Mesendoderm (in vitro differentiated cells): ENCODE data around the gene UTP15.
A peak's percentile ranks its signal among the peaks of the same experiment; 100 is the strongest.

ENCODE experiments used
- DNase-seq: peaks from one replicate; pipeline ENCODE4 v3.0.0; 2013
- H2AK5ac ChIP-seq: 2 replicates; pipeline ENCODE4 v1.6.1; 2013; ENCODE audit warnings: low read length, inconsistent platforms
- H2BK120ac ChIP-seq: 2 replicates; pipeline ENCODE4 v1.6.1; 2013; ENCODE audit warnings: low read depth, mild to moderate bottlenecking, low read length, moderate library complexity, mixed read lengths
- H2BK15ac ChIP-seq: replicated peaks from 2 replicates; pipeline ENCODE4 v1.6.1; 2013; ENCODE audit warnings: low read depth, mild to moderate bottlenecking, moderate library complexity
- H2BK5ac ChIP-seq: 2 replicates; pipeline ENCODE4 v1.6.1; 2013; ENCODE audit warnings: low read length, inconsistent platforms
- H3K18ac ChIP-seq: 2 replicates; pipeline ENCODE4 v1.6.1; 2013; ENCODE audit warnings: mild to moderate bottlenecking, low read length, mixed read lengths
- H3K23ac ChIP-seq: one replicate; pipeline ENCODE4 v1.6.1; 2013; ENCODE audit warnings: low read length
- H3K27ac ChIP-seq: 2 replicates; pipeline ENCODE4 v1.5.1; 2013; ENCODE audit warnings: low read depth, mild to moderate bottlenecking, inconsistent platforms, low read length, moderate library complexity
- H3K27me3 ChIP-seq: 2 replicates; pipeline ENCODE4 v1.6.1; 2013; ENCODE audit warnings: low read length, control low read depth, mild to moderate bottlenecking, inconsistent platforms; ENCODE audit not compliant: insufficient read depth, poor library complexity
- H3K36me3 ChIP-seq: 2 replicates; pipeline ENCODE4 v1.6.1; 2013; ENCODE audit warnings: low read length, inconsistent platforms; ENCODE audit not compliant: control insufficient read depth, insufficient read depth
- H3K4ac ChIP-seq: one replicate; pipeline ENCODE4 v1.6.1; 2013; ENCODE audit warnings: low read depth, mild to moderate bottlenecking, low read length, moderate library complexity
- H3K4me1 ChIP-seq: 2 replicates; pipeline ENCODE4 v1.6.1; 2013; ENCODE audit warnings: low read depth, low read length, inconsistent platforms; ENCODE audit not compliant: control insufficient read depth
- H3K4me2 ChIP-seq: 2 replicates; pipeline ENCODE4 v1.6.1; 2013; ENCODE audit warnings: low read length
- H3K4me3 ChIP-seq: 2 replicates; pipeline ENCODE4 v1.5.1; 2013; ENCODE audit warnings: mild to moderate bottlenecking, low read length
- H3K56ac ChIP-seq: one replicate; pipeline ENCODE4 v1.6.1; 2013; ENCODE audit warnings: low read length
- H3K79me1 ChIP-seq: 2 replicates; pipeline ENCODE4 v1.6.1; 2013; ENCODE audit warnings: low read length, inconsistent platforms
- H3K79me2 ChIP-seq: 2 replicates; pipeline ENCODE4 v1.6.1; 2013; ENCODE audit warnings: mild to moderate bottlenecking, low read length; ENCODE audit not compliant: control insufficient read depth, insufficient read depth
- H3K9ac ChIP-seq: 2 replicates; pipeline ENCODE4 v1.6.1; 2013; ENCODE audit warnings: low read length, inconsistent platforms
- H4K5ac ChIP-seq: one replicate; pipeline ENCODE4 v1.6.1; 2013; ENCODE audit warnings: low read length
- H4K8ac ChIP-seq: one replicate; pipeline ENCODE4 v1.6.1; 2013; ENCODE audit warnings: low read depth, mild to moderate bottlenecking, control low read depth, low read length, moderate library complexity
- WGBS: extraction: QIAGEN DNeasy Blood & Tissue Kit; methylation state at CpG from one replicate; pipeline ENCODE4 v1.1.7; 2013; ENCODE audit warnings: low lambda C conversion rate, missing lambda C conversion rate; ENCODE audit not compliant: insufficient coverage; ENCODE audit errors: extremely low coverage; 5-methylcytosine and 5-hydroxymethylcytosine counted together

Gene UTP15

GRCh38 chr5:73596705-73597328 lies 31.3 kb downstream of the UTP15 start:
- Histone ChIP-seq H3K23ac (no peak overlapping the region), H3K4me1 (no peaks in the 10 kb centered on the region), H3K18ac (no peak overlapping the region), H3K9ac (no peak overlapping the region), H3K4ac (no peak overlapping the region), H3K27ac (no peak overlapping the region), H3K79me1 (no peaks in the 10 kb centered on the region), H3K56ac (no peak overlapping the region), H3K79me2 (no peaks in the 10 kb centered on the region), H4K8ac (no peak overlapping the region), H2AK5ac (no peak overlapping the region), H2BK120ac (no peak overlapping the region), H3K4me3 (no peak overlapping the region), H3K36me3 (no peaks in the 10 kb centered on the region), H2BK15ac (no peak overlapping the region), H2BK5ac (no peak overlapping the region), H3K27me3 (no peaks in the 10 kb centered on the region), H3K4me2 (no peak overlapping the region), H4K5ac (no peak overlapping the region)
- DNase-seq, result peak; percentile 60

DNA sequence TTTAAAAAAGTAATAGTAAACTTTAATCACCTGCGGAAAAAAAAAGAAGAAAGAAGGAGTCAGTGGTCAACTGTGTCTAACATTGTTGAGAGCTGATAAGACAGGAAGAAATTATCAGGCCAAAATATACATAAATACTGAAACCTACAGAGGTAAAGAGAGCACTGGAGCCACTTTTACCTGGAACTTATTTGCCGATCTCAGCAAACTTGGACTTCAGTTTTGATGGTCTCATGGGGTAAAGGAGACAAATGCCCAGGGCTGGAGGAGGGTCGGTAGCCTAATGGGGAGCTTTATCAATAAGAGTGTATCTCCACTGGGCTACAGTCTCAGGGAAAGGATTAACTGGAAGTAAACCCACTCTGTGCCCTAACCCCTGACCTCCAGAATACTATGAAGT lies 33.8 kb downstream of the UTP15 start:
- Histone ChIP-seq H2AK5ac (no peak overlapping the region), H3K79me1 (no peaks in the 10 kb centered on the region), H3K4me3 (no peak overlapping the region), H3K18ac (no peak overlapping the region), H3K79me2 (no peaks in the 10 kb centered on the region), H3K23ac (no peak overlapping the region), H3K27ac (no peak overlapping the region), H3K4ac (no peak overlapping the region), H3K27me3 (no peaks in the 10 kb centered on the region), H2BK15ac (no peak overlapping the region), H2BK5ac (no peak overlapping the region), H4K5ac (no peak overlapping the region), H4K8ac (no peak overlapping the region), H2BK120ac (no peak overlapping the region), H3K4me1 (no peaks in the 10 kb centered on the region), H3K56ac (no peak overlapping the region), H3K36me3 (no peaks in the 10 kb centered on the region), H3K4me2 (no peak overlapping the region), H3K9ac (no peak overlapping the region)
- DNase-seq, result no peak
- WGBS, result no CpG with 5 or more reads among the region's 3 CpGs

GRCh38 chr5:73603998-73604397 lies 38.5 kb downstream of the UTP15 start:
- Histone ChIP-seq H3K9ac (no peak overlapping the region), H2BK5ac (no peak overlapping the region), H3K79me1 (no peaks in the 10 kb centered on the region), H3K56ac (no peak overlapping the region), H2BK15ac (no peak overlapping the region), H3K79me2 (no peaks in the 10 kb centered on the region), H3K18ac (no peak overlapping the region), H3K4me2 (no peak overlapping the region), H3K27me3 (no peaks in the 10 kb centered on the region), H3K4ac (no peak overlapping the region), H3K36me3 (no peaks in the 10 kb centered on the region), H2AK5ac (no peak overlapping the region), H3K27ac (no peak overlapping the region), H4K8ac (no peak overlapping the region), H3K4me1 (no peaks in the 10 kb centered on the region), H2BK120ac (no peak overlapping the region), H3K23ac (no peak overlapping the region), H4K5ac (no peak overlapping the region), H3K4me3 (no peak overlapping the region)
- no CpG with 5 or more reads among the region's 5 CpGs for WGBS
- no peak for DNase-seq

DNA sequence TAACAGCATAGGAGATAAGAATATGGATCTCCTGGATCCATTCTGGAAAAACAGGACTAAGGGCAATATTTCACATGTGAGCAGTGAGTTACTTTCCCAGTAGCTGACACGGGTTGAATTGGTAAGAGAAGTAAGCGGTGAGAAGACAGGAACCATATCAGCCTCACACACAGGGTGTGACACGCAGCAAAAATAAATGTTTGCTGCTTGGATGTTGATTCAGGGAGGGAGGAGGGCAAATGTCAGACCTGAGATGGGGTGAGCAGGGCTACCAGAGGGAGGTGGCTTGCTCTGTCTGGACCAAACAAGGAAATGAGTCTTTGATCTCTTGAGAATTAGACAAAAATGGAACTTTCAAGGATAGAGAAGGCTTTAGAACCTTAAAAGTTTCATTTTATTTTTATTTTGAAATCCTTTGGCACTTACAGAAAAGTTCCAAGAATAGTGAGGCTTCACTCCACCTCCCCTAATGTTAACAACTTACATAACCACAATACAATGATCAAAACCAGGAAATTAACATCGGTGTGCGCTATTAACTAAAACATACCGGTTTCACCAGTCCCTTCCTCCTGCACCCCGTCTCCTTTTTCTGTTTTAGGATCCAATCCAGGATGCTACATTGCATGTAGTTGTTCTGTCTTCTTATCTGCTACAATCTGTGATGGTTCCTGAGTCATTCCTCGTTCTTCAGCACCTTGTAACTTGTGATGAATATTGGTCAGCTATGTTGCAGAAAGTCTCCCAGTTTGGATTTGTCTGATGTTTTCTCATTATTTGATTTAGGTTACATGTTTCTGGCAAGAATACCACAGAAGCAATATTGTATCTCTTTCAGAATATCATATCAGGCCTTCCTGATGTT lies 39.9 kb downstream of the UTP15 start:
- no peak overlapping the region for H4K5ac ChIP-seq
- no peak overlapping the region for H3K4me3 ChIP-seq
- no peak overlapping the region for H3K18ac ChIP-seq
- no peaks in the 10 kb centered on the region for H3K4me1 ChIP-seq
- no peak overlapping the region for H3K27ac ChIP-seq
- no peak overlapping the region for H3K23ac ChIP-seq
- no CpG with 5 or more reads among the region's 8 CpGs for WGBS
- H3K36me3 ChIP-seq, result no peaks in the 10 kb centered on the region
- no peak overlapping the region for H3K56ac ChIP-seq
- no peaks in the 10 kb centered on the region for H3K79me2 ChIP-seq
- DNase-seq, result no peak
- H2AK5ac ChIP-seq, result no peak overlapping the region
- H3K4ac ChIP-seq, result no peak overlapping the region
- H2BK15ac ChIP-seq, result no peak overlapping the region
- H2BK120ac ChIP-seq, result no peak overlapping the region
- H2BK5ac ChIP-seq, result no peak overlapping the region
- no peak overlapping the region for H4K8ac ChIP-seq
- no peaks in the 10 kb centered on the region for H3K27me3 ChIP-seq
- no peak overlapping the region for H3K9ac ChIP-seq
- no peak overlapping the region for H3K4me2 ChIP-seq
- H3K79me1 ChIP-seq, result no peaks in the 10 kb centered on the region

- H3K4me3 ChIP-seq, result no peak overlapping the region
- no peak overlapping the region for H4K5ac ChIP-seq
- no peaks in the 10 kb centered on the region for H3K79me1 ChIP-seq
- H3K4ac ChIP-seq, result no peak overlapping the region
- H3K56ac ChIP-seq, result no peak overlapping the region
- no peak overlapping the region for H3K23ac ChIP-seq
- no peaks in the 10 kb centered on the region for H3K4me1 ChIP-seq
- H3K4me2 ChIP-seq, result no peak overlapping the region
- H2BK5ac ChIP-seq, result no peak overlapping the region
- H3K27ac ChIP-seq, result no peak overlapping the region
- H4K8ac ChIP-seq, result no peak overlapping the region
- no peak overlapping the region for H2BK120ac ChIP-seq
- H3K9ac ChIP-seq, result no peak overlapping the region
- no CpG with 5 or more reads among the region's 3 CpGs for WGBS
- no peak overlapping the region for H2BK15ac ChIP-seq
- no peak overlapping the region for H3K18ac ChIP-seq
- no peaks in the 10 kb centered on the region for H3K79me2 ChIP-seq
- no peak overlapping the region for H2AK5ac ChIP-seq
- DNase-seq, result no peak
- H3K27me3 ChIP-seq, result no peaks in the 10 kb centered on the region
- no peaks in the 10 kb centered on the region for H3K36me3 ChIP-seq
Observed at GRCh38 chr5:73606206-73606753, 40.7 kb downstream of the UTP15 start.
